ENCODE measurements around the gene ERC2.

Gene ERC2

DNA sequence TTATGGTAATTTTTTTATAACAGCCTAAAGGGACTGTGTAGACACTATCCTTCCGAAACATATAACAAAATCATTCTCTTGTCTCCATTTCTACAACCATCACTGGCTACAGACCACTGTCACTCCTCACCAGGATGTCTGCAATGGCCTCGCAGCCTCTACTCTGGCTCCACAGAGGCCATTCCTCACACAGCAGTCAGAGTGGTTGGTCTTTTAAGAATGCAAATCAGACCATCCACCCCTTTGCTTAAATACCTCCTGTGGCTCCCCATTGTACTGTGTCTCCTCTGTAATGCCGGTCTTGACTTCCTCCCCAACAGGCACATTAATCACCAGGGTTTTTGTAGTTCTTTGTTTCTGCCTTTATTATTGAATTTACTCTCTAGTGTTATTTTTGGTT is 344.8 kb downstream of the ERC2 start:
- DNase-seq (ENCODE audit: low read depth), result no peak
- in situ Hi-C loops (cut with HindIII; ENCODE audit: low sequenced_read_pairs), result no loop called here
- TF ChIP-seq, protein P1, sequence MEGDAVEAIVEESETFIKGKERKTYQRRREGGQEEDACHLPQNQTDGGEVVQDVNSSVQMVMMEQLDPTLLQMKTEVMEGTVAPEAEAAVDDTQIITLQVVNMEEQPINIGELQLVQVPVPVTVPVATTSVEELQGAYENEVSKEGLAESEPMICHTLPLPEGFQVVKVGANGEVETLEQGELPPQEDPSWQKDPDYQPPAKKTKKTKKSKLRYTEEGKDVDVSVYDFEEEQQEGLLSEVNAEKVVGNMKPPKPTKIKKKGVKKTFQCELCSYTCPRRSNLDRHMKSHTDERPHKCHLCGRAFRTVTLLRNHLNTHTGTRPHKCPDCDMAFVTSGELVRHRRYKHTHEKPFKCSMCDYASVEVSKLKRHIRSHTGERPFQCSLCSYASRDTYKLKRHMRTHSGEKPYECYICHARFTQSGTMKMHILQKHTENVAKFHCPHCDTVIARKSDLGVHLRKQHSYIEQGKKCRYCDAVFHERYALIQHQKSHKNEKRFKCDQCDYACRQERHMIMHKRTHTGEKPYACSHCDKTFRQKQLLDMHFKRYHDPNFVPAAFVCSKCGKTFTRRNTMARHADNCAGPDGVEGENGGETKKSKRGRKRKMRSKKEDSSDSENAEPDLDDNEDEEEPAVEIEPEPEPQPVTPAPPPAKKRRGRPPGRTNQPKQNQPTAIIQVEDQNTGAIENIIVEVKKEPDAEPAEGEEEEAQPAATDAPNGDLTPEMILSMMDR (IDR thresholded peaks at IDR 0.05; ENCODE audit: low read depth, low read length, missing control alignments), result no peak
- H3K4me3 ChIP-seq (ENCODE audit: low read depth, low read length), result no peak overlapping the region

DNA sequence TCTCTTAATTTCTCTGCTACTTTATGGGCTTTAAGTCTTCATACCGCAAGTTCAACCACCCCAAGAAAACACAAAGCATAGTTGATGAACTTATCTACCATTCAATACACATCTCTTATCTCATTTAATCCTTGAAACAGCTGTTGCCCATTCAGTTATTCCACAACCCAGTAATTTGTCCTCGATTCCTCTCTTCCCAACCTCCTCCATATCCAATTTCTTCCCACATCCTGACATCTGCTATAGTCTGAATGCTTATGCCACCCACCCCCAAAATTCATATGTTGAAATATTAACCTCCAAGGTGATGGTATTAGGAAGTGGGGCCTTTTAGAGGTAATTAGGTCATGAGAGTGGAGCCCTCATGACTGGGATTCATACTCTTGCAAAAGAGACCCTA is 345.4 kb downstream of the ERC2 start:
- no peak for DNase-seq (ENCODE audit: low read depth)
- in situ Hi-C loops (cut with HindIII; ENCODE audit: low sequenced_read_pairs), result no loop called here
- no peak overlapping the region for H3K4me3 ChIP-seq (ENCODE audit: low read depth, low read length)
- TF ChIP-seq, protein P1 (IDR thresholded peaks at IDR 0.05; ENCODE audit: low read depth, low read length, missing control alignments), result no peak

DNA sequence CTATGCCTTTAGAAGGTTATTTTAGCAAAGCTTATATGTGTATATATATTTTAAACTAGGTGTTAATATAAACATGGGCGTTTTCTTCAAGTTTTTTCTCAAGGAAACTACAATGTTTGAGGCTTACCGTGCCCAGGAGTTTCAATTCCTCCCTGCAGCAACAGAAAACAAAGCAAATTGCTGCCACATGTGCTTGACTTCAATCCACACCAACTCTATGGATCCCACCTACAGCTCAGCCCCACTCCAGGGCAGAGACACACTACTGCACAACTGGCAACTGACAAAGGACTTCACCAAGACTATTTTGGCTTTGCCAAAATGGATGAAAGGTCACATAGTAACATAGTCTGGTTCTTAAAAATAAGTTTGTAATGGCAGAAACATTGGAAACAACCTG is 346.6 kb downstream of the ERC2 start:
- DNase-seq (ENCODE audit: low read depth), result no peak
- in situ Hi-C loops (cut with HindIII; ENCODE audit: low sequenced_read_pairs), result no loop called here
- TF ChIP-seq, protein P1 (IDR thresholded peaks at IDR 0.05; ENCODE audit: low read depth, low read length, missing control alignments), result no peak
- H3K4me3 ChIP-seq (ENCODE audit: low read depth, low read length), result no peak overlapping the region

DNA sequence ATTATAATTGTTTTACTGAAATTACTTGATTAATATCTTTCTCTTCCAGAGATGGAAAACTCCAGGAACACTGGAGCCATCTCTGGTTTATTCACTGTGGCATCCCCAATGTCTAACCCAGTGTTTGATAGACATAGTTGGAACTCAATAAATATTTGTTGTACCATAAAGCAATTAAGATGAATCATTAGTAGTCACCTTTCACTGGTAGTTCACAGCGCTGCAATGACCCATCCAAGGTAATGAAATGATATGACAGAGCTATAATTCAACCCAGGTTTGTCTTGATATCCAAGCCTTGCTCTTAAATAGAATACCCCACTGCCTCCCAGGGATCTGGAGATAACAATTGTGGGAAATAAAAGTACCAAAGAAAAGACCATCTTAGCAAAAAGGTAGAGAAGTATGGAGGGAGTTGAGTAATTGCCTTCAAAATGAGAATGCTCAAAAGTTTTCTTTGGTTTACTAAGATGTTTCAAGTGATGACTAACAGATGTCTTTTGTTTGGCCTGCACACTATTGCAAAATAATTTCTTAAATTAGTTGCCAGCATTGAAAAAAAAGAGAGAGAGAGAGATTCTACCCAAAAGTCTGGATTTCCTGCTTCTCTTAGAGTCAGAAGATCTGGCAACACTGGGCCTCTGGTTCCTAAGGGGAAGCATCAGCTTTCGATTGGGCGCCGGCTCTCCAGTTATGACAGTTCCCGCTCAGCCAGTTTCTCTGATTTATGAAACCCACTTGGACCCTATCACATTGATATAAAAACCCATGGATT is 348.5 kb downstream of the ERC2 start:
- H3K4me3 ChIP-seq (ENCODE audit: low read depth, low read length), result no peak overlapping the region
- DNase-seq (ENCODE audit: low read depth), result no peak
- in situ Hi-C loops (cut with HindIII; ENCODE audit: low sequenced_read_pairs), result no loop called here
- TF ChIP-seq, protein P1 (IDR thresholded peaks at IDR 0.05; ENCODE audit: low read depth, low read length, missing control alignments), result no peak

DNA sequence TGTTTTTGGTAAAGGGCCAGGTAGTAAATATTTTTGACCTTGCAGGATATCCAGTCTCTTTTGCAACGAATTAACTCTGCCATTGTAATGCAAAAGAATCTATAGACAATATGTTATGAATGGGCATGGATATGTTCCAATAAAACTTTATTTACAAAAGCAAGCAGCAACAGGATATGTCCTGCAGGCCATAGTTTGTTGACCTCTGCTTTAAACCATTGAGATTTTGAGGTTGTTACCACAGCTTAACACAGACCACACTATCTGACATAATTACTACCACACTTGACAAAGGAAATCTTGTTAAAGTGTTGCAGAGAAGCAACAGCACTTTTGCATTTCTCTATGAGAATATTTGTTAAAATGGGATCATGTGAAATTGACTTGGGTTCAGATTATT is 349.3 kb downstream of the ERC2 start:
- no peak for DNase-seq (ENCODE audit: low read depth)
- TF ChIP-seq, protein P1 (IDR thresholded peaks at IDR 0.05; ENCODE audit: low read depth, low read length, missing control alignments), result no peak
- H3K4me3 ChIP-seq (ENCODE audit: low read depth, low read length), result no peak overlapping the region
- in situ Hi-C loops (cut with HindIII; ENCODE audit: low sequenced_read_pairs), result no loop called here

DNA sequence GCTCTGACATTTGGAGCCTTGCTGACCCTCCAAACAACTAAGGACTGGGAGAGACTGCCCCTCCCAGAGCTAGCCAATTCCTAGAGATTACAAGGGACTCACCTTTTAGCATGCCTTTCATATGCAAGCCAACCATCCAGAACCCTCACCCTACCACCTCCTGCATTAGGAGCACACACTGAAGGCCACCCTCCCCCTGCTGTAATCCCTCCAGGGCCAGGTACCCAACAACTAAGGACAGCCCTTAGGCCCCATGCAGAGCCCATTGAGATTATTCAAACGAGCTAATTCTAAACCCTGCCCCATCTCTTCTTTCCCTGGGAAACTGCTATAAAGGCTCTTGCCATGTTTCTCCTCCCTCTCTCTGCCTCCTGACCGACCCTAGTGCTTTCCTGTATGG is 352.6 kb downstream of the ERC2 start:
- TF ChIP-seq, protein P1 (IDR thresholded peaks at IDR 0.05; ENCODE audit: low read depth, low read length, missing control alignments), result no peak
- in situ Hi-C loops (cut with HindIII; ENCODE audit: low sequenced_read_pairs), result no loop called here
- no peak overlapping the region for H3K4me3 ChIP-seq (ENCODE audit: low read depth, low read length)
- no peak for DNase-seq (ENCODE audit: low read depth)

Data from astrocyte of the cerebellum (primary cell).